GM21423 (cell line): Measurements from ENCODE around the gene OTOF.

ENCODE experiments used
- ATAC-seq: cut with Tn5 transposase; IDR thresholded peaks from one replicate; pipeline ENCODE4 v1.9.1; 2021; ENCODE audit warnings: mild to moderate bottlenecking, moderate library complexity; ENCODE audit not compliant: unreplicated experiment

The OTOF gene

DNA sequence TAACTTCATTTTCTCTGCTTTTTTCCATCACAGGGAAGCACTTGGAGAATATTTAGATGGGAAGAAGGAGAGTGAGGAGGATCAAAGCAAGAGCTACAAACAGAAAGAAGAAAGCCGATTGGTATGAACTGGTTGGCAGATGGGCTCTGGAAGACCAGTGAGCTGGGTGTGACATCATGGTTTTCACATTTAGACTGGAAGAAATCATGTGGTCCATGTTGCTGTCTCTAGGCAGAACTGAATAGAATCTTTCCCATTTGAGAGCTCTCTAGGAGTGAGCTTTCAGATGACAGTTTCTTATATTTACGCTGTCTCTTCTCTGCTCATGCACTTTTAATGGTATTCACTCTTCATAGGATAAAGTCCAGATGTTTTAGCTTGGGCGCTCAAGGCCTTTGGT is 63.6 kb downstream of the OTOF start:
- ATAC-seq: no peak

GRCh38 chr2:26412091-26412673 is 65.7 kb downstream of the OTOF start:
- no peak for ATAC-seq

DNA sequence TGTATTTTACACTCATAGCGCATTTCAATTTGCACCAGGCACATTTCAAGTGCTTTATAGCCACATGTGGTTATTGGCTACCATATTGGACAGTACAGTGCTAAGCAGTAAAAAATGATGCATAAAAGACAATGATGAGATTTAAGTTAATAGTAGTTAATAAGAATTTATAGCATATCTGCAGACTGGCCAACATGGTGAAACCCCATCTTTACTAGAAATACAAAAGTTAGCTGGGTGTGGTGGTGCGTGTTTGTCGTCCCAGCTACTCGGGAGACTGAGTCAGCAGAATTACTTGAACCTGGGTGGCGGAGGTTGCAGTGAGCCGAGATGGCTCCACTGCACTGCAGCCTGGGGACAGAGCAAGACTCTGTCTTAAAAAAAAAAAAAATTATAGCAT is 66.5 kb downstream of the OTOF start:
- ATAC-seq: no peak

- ATAC-seq: no peak
Observed at GRCh38 chr2:26410764-26411243, 67.1 kb downstream of the OTOF start.

GRCh38 chr2:26409785-26410184 is 68.1 kb downstream of the OTOF start:
- ATAC-seq: no peak

- ATAC-seq: no peak
Observed at GRCh38 chr2:26407526-26407925, 70.4 kb downstream of the OTOF start.
